Measurements from ENCODE around the gene KRTAP1-3.

KRTAP1-3 gene

GRCh38 chr17:40984226-40984625, 50.4 kb downstream of the KRTAP1-3 start, which contains the start of gene KRT40:
Gene KRT40, minus strand, starts transcription at chr17:40984326. Its CDS starts 53 bp downstream, at chr17:40984273.
- no peak within 1 kb of the TSS for H3K4me3 ChIP-seq (ENCODE audit: low read depth, low read length)
- no peak for DNase-seq (ENCODE audit: low read depth)
- TF ChIP-seq MAX (IDR thresholded peaks at IDR 0.05; ENCODE audit: low read depth, low read length): no peak
- no peak for TF ChIP-seq POLR2A (IDR thresholded peaks at IDR 0.05; ENCODE audit: extremely low read depth, insufficient read length)
- no peak for TF ChIP-seq CTCF (IDR thresholded peaks at IDR 0.05; ENCODE audit: low read depth, low read length)
- TF ChIP-seq MYC (IDR thresholded peaks at IDR 0.05; ENCODE audit: low read depth, low read length): no peak
